Mucosa of descending colon (tissue), 3 donors: Measurements from ENCODE around the gene EIF1. TPM values are rescaled to one million over a fixed set of nuclear protein-coding genes. Genes with fewer than 3 reads are reported as not detected.

ENCODE experiments used
- ATAC-seq: fragments of 200-7000 bp; cut with Tn5 transposase; one replicate; pipeline ENCODE4 v1.9.1; 2020; ENCODE audit warnings: mild to moderate bottlenecking, moderate library complexity
- DNase-seq, 3 donors: peaks; one replicate each; pipeline ENCODE4 v3.0.0-alpha.2; 2020
- H3K36me3 ChIP-seq: fragments of 200-600 bp; one replicate; pipeline ENCODE4 v1.8.0; 2021; ENCODE audit warnings: low read depth, mild to moderate bottlenecking
- H3K4me1 ChIP-seq: fragments of 200-600 bp; one replicate; pipeline ENCODE4 v1.8.0; 2021; ENCODE audit warnings: low read depth, mild to moderate bottlenecking
- H3K4me3 ChIP-seq: fragments of 200-600 bp; one replicate; pipeline ENCODE4 v1.8.0; 2021; ENCODE audit warnings: mild to moderate bottlenecking
- H3K9me3 ChIP-seq: fragments of 200-600 bp; one replicate; pipeline ENCODE4 v1.8.0; 2021; ENCODE audit warnings: mild to moderate bottlenecking
- CTCF ChIP-seq: fragments of 200-600 bp; IDR thresholded peaks from one replicate; pipeline ENCODE4 v1.8.0; 2022; ENCODE audit warnings: antibody characterized with exemption, mild to moderate bottlenecking
- intact Hi-C, 2 donors: fragments of 100-400 bp; cut with DNase I in 1 of 2; cut with micrococcal nuclease in 1 of 2; formaldehyde crosslinking; loops; one replicate each; pipeline versions ENCODE4 v1.11.0 to v1.11.1; 2022; cut with DNase I, micrococcal nuclease
- total RNA-seq, 3 donors: library from RNA; stranded (reverse); fragmentation: NEBNext Ultra II Directional in 2 of 3; extraction: Animal tissue kit (Norgen Biotek cat#: 25700) in 2 of 3; gene quantifications; one replicate each; pipeline versions ENCODE4 v1.2.1 to v1.2.4, GENCODE V29; 2021 to 2023
- donor health status: DM: no; HTN: no; CAD: no; lungs with moderate emphysema.
- donor health status: DM: no; HTN: no; CAD: no.
- donor health status: DM: no; HTN: yes; CAD: no.

EIF1 gene
- total RNA-seq, 3 donors from 2014 or later: 547 to 915 (median 566) TPM

- Histone ChIP-seq H3K4me1 (peaks cover 34% of the 10 kb centered on the region), H3K4me3 (no peak overlapping the region), H3K9me3 (no peaks in the 10 kb centered on the region), H3K36me3 (no peaks in the 10 kb centered on the region)
- no peak for TF ChIP-seq CTCF
- DNase-seq: peak in 1 of 3 donors; percentile 53
- ATAC-seq: no peak
- intact Hi-C loops: loop anchor here in 1 of 2 donors (10.0 kb wide), 1 partner anchor 92 kb away; no protein-coding TSS in a partner anchor
Measured at GRCh38 chr17:41647038-41647813, 41.5 kb upstream of the EIF1 start.

GRCh38 chr17:41647940-41648410 lies 40.7 kb upstream of the EIF1 start:
- intact Hi-C loops: loop anchor here in 1 of 2 donors (1.0 to 10.0 kb wide), 2 partner anchors 14 to 93 kb away; no protein-coding TSS in a partner anchor
- no peak overlapping the region for H3K4me3 ChIP-seq

GRCh38 chr17:41648411-41649195 lies 40.1 kb upstream of the EIF1 start:
- intact Hi-C loops: loop anchor here in 1 of 2 donors (1.0 to 10.0 kb wide), 2 partner anchors 14 to 94 kb away; no protein-coding TSS in a partner anchor

More at GRCh38 chr17:41647940-41648410, 40.7 kb upstream of the EIF1 start:
- no peaks in the 10 kb centered on the region for H3K36me3 ChIP-seq
- no peaks in the 10 kb centered on the region for H3K9me3 ChIP-seq
- peak; percentile 86 for TF ChIP-seq CTCF
- DNase-seq: peak; percentile 90 to 96 (median 96)
- ATAC-seq: peak; percentile 72
- H3K4me1 ChIP-seq: peaks cover 41% of the 10 kb centered on the region

GRCh38 chr17:41649923-41650519 lies 38.7 kb upstream of the EIF1 start:
- TF ChIP-seq CTCF: no peak
- DNase-seq: no peak
- H3K9me3 ChIP-seq: no peaks in the 10 kb centered on the region
- peaks cover 61% of the 10 kb centered on the region for H3K4me1 ChIP-seq
- intact Hi-C loops: loop anchor here in 1 of 2 donors (10.0 kb wide), 1 partner anchor 95 kb away; no protein-coding TSS in a partner anchor
- no peak for ATAC-seq
- no peaks in the 10 kb centered on the region for H3K36me3 ChIP-seq
- no peak overlapping the region for H3K4me3 ChIP-seq

More at GRCh38 chr17:41648411-41649195, 40.1 kb upstream of the EIF1 start:
- peak; percentile 89 to 94 (median 92) for DNase-seq
- Histone ChIP-seq H3K4me1 (peaks cover 46% of the 10 kb centered on the region), H3K9me3 (no peaks in the 10 kb centered on the region), H3K4me3 (no peak overlapping the region), H3K36me3 (no peaks in the 10 kb centered on the region)
- ATAC-seq: peak; percentile 76
- peak; percentile 80 for TF ChIP-seq CTCF
